ENCODE measurements around the gene AP5S1.

AP5S1 gene

GRCh38 chr20:3876676-3877075 is 56.3 kb downstream of the AP5S1 start:
- DNase-seq (ENCODE audit: low read depth): no peak
